Natural killer cell (primary cell): ENCODE measurements around the gene SAC3D1. TPM values are rescaled to one million over a fixed set of nuclear protein-coding genes. Genes with fewer than 3 reads are reported as not detected.

Experiments
- ATAC-seq, 3 donors: fragments of 150-1000 bp in 2 of 3; fragments of 200-7000 bp in 1 of 3; cut with Tn5 transposase; 1 replicate in 1 of 3; 2 replicates in 2 of 3; pipeline ENCODE4 v1.10.0; 2021; ENCODE audit warnings: mild to moderate bottlenecking in 2 of 3, moderate library complexity in 2 of 3
- DNase-seq, 2 donors: peaks; one replicate each; pipeline versions ENCODE4 v3.0.0 to v3.0.0-alpha.2; 2013 to 2021; ENCODE audit warnings: mixed read lengths in 1 of 2
- H3K27ac ChIP-seq: one replicate; pipeline ENCODE4 v1.5.1; 2013; ENCODE audit warnings: mild to moderate bottlenecking, low read length
- H3K27me3 ChIP-seq: one replicate; pipeline ENCODE4 v1.6.1; 2013; ENCODE audit warnings: low read length; ENCODE audit not compliant: control insufficient read depth, insufficient read depth
- H3K36me3 ChIP-seq: one replicate; pipeline ENCODE4 v1.6.1; 2013; ENCODE audit warnings: low read length; ENCODE audit not compliant: control insufficient read depth, insufficient read depth
- H3K4me1 ChIP-seq: one replicate; pipeline ENCODE4 v1.6.1; 2013; ENCODE audit warnings: low read length; ENCODE audit not compliant: control insufficient read depth, insufficient read depth
- H3K4me3 ChIP-seq: one replicate; pipeline ENCODE4 v1.5.1; 2013; ENCODE audit warnings: low read length
- H3K9me3 ChIP-seq: one replicate; pipeline ENCODE4 v1.6.1; 2013; ENCODE audit warnings: low read length; ENCODE audit not compliant: control insufficient read depth, insufficient read depth
- H3K27ac Mint-ChIP-seq, 2 donors: one replicate each; pipeline ENCODE4 v1.8.0; 2022; ENCODE audit warnings: mild to moderate bottlenecking in 2 of 2, mixed read lengths in 2 of 2, moderate library complexity in 1 of 2
- H3K27me3 Mint-ChIP-seq, 2 donors: one replicate each; pipeline ENCODE4 v1.8.0; 2022; ENCODE audit warnings: low read depth in 2 of 2, mixed read lengths in 2 of 2
- H3K36me3 Mint-ChIP-seq: one replicate; pipeline ENCODE4 v1.8.0; 2022; ENCODE audit warnings: mixed read lengths
- H3K4me1 Mint-ChIP-seq, 2 donors: one replicate each; pipeline ENCODE4 v1.8.0; 2022; ENCODE audit warnings: mixed read lengths in 2 of 2
- H3K4me3 Mint-ChIP-seq: one replicate; pipeline ENCODE4 v1.8.0; 2022; ENCODE audit warnings: mild to moderate bottlenecking, moderate library complexity, mixed read lengths
- H3K9me3 Mint-ChIP-seq, 2 donors: one replicate each; pipeline ENCODE4 v1.8.0; 2022; ENCODE audit warnings: mixed read lengths in 2 of 2
- WGBS: methylation state at CpG from one replicate; pipeline ENCODE4 v1.1.7; 2013; ENCODE audit warnings: missing lambda C conversion rate; ENCODE audit not compliant: insufficient coverage; 5-methylcytosine and 5-hydroxymethylcytosine counted together
- intact Hi-C: fragments of 100-400 bp; cut with micrococcal nuclease; formaldehyde crosslinking; loops from one replicate; pipeline ENCODE4 v1.14.2; 2022
- total RNA-seq, 4 donors: library from RNA; stranded (reverse); fragments of 120-200 nt in 1 of 4; gene quantifications; one replicate each; pipeline versions ENCODE4 v1.2.3 to v1.2.4, GENCODE V29; 2013 to 2022
- TF ChIP-seq, protein P1 (sequence below): fragments of 200-600 bp; IDR thresholded peaks from one replicate; pipeline ENCODE4 v1.8.0; 2022; ENCODE audit warnings: antibody characterized with exemption

Gene SAC3D1
- total RNA-seq, 3 donors from 2014 or later (not counting 1 experiment from before 2014, with no cell fraction given): 2.0 to 3.5 (median 2.8) TPM

DNA sequence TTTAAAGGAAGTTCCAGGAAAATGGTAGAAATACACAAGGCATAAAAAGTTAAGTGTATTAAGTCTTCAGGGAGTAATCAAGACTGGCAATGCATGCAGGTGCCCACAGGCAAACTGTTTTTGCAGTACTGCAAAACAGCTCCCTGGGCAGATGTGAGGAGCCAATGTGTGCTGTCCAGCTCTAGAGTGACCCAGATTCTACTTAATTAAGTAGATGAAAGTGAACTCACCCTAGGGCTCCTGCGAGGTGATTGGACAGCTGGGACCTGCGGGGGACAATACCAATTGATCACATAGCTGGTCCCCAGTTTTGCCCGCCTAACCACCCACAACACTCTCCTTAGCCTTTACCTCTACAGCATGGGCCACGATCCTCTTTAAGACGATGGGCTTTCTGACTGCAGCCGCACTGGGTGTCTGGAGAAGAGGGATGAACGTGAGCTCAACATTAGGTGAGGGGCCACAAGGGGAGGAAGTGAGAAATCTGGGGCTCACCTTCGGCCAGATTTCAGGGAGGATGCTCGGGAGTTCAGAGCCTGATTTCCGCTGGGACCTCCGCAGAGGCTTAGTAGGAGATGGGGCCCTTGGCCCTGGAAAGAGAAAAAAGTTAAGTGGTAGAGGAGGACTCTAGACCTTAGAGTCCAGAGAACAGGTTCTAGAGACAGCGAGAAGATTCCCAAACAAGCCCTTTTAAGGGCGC, 42.3 kb downstream of the SAC3D1 start:
- Histone ChIP-seq H3K4me3 (peak overlapping the region; percentile 81), H3K4me1 (peaks cover 16% of the 10 kb centered on the region), H3K27me3 (no peaks in the 10 kb centered on the region), H3K36me3 (peaks cover 23% of the 10 kb centered on the region), H3K27ac (peak overlapping the region; percentile 96), H3K9me3 (no peaks in the 10 kb centered on the region)
- Mint-ChIP-seq H3K4me1 (peaks cover 27 to 31% of the 10 kb centered on the region in 2 donors), H3K27me3 (no peaks in the 10 kb centered on the region), H3K27ac (peak overlapping the region; percentile 98 to 100), H3K4me3 (peak overlapping the region; percentile 94), H3K36me3 (no peaks in the 10 kb centered on the region), H3K9me3 (no peaks in the 10 kb centered on the region)
- DNase-seq (no peak), ATAC-seq (no peak)
- TF ChIP-seq, protein P1, sequence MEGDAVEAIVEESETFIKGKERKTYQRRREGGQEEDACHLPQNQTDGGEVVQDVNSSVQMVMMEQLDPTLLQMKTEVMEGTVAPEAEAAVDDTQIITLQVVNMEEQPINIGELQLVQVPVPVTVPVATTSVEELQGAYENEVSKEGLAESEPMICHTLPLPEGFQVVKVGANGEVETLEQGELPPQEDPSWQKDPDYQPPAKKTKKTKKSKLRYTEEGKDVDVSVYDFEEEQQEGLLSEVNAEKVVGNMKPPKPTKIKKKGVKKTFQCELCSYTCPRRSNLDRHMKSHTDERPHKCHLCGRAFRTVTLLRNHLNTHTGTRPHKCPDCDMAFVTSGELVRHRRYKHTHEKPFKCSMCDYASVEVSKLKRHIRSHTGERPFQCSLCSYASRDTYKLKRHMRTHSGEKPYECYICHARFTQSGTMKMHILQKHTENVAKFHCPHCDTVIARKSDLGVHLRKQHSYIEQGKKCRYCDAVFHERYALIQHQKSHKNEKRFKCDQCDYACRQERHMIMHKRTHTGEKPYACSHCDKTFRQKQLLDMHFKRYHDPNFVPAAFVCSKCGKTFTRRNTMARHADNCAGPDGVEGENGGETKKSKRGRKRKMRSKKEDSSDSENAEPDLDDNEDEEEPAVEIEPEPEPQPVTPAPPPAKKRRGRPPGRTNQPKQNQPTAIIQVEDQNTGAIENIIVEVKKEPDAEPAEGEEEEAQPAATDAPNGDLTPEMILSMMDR: no peak
- WGBS: 9% methylated on average over 13 of the region's 13 CpGs
- intact Hi-C loops: loop anchor here (10.0 kb wide), 1 partner anchor 1262 kb away; the partner anchor contains the start of genes B4GAT1 and BRMS1

DNA sequence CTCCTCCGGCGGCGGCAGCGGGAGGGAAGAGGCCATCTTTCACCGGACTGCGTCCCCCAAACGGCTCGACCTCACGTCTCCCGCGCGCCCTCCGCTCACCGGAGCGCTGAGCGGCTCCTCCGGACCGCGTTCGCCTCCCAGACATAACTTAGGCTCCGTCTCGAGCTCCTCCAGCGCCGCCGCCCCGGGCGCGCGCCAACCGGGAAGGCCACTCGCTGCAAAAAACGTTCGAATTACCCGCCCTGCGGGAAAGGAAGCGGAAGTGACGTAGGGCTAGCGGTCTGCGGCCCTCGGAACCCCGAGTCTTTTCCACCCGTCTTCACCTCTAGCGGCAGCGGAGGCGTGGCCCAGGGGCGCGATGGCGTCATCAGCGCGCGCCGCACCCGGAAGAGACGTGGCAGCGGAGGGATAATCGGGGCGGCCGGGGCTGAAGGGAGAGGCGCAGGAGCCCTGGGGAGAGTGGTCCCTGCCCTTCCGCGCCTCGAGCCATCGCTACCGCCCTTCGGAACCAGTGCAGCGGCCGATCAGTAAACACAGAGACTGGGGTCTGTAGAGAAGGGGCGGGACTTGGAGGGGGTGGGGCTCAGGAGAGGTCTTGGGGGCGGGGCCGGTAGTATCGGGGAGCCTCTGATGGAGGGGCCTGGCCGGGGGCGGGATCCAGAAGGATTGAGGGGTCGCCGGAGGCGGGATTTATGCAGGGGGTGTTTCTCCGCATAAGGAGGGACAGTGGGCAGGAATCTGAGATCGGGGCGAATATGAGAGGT, 43.0 kb downstream of the SAC3D1 start, which contains the start of the genes CDCA5 and ZFPL1:
Gene CDCA5, minus strand, starts transcription at position 207 of the 764 bp plus-strand sequence. Its CDS starts 62 bp downstream, at position 145.
Gene ZFPL1, plus strand, starts transcription at position 389 of the 764 bp plus-strand sequence. CDS start 477 bp downstream, outside the sequence.
- peaks cover 16% of the 10 kb centered on the region for H3K4me1 ChIP-seq
- WGBS: under 1% methylated on average over 79 of the region's 79 CpGs

DNA sequence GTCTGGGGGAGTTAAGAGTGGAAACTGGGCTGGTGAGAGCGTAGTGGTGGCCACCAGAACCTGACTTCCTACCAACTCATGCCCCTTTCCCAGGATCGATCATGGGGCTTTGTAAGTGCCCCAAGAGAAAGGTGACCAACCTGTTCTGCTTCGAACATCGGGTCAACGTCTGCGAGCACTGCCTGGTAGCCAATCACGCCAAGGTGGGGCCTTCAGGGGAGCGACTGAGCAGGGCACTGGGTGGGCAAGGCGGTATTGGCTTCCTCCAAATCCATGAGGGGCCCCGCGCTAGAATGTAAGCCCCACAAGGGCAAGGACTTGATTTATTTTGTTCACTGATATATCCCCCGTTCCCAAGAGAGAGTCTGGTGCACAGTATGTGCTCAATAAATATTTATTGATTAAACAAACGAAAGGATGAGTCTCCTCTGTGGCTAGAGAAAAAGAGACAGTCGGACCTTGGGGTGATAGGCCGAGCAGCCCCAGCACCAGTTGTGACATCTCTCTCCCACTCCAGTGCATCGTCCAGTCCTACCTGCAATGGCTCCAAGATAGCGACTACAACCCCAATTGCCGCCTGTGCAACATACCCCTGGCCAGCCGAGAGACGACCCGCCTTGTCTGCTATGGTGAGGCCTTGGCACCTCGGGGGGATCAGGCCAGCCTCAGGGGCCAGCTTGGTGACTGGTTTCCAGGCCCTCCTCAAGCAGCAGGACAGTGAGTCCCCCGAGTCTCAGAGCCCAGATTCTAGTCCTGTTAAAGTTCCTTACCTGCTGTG, 43.8 kb downstream of the SAC3D1 start:
- peak overlapping the region; percentile 96 for H3K27ac ChIP-seq
- intact Hi-C loops: loop anchor here (1.0 to 10.0 kb wide), 4 partner anchors 12 to 1260 kb away; partner anchors contain the start of genes B4GAT1, BRMS1, FAU and MRPL49
- Mint-ChIP-seq H3K4me1 (peaks cover 27 to 31% of the 10 kb centered on the region in 2 donors), H3K9me3 (no peaks in the 10 kb centered on the region), H3K4me3 (peak overlapping the region; percentile 94), H3K27ac (peak overlapping the region; percentile 98 to 100), H3K36me3 (peaks cover 7% of the 10 kb centered on the region), H3K27me3 (no peaks in the 10 kb centered on the region)
- TF ChIP-seq, protein P1: no peak
- peak overlapping the region; percentile 81 for H3K4me3 ChIP-seq
- H3K4me1 ChIP-seq: peaks cover 16% of the 10 kb centered on the region
- WGBS: 54% methylated on average over 23 of the region's 23 CpGs
- peaks cover 36% of the 10 kb centered on the region for H3K36me3 ChIP-seq
- H3K27me3 ChIP-seq: no peaks in the 10 kb centered on the region
- DNase-seq (no peak), ATAC-seq (peak in 1 of 3 donors; percentile 15)
- no peaks in the 10 kb centered on the region for H3K9me3 ChIP-seq

More for the DNA sequence above, 43.0 kb downstream of the SAC3D1 start, which contains the start of the genes CDCA5 and ZFPL1:
- Mint-ChIP-seq H3K36me3 (peaks cover 6% of the 10 kb centered on the region), H3K27me3 (no peaks in the 10 kb centered on the region), H3K27ac (peak within 1 kb of the TSS; percentile 98 to 100), H3K4me3 (peak within 1 kb of the TSS; percentile 94), H3K9me3 (no peaks in the 10 kb centered on the region), H3K4me1 (peaks cover 27 to 31% of the 10 kb centered on the region in 2 donors)
- ATAC-seq: peak; percentile 90 to 93 (median 92)
- peaks cover 29% of the 10 kb centered on the region for H3K36me3 ChIP-seq
- H3K4me3 ChIP-seq: peak within 1 kb of the TSS; percentile 81
- TF ChIP-seq, protein P1: no peak
- peak; percentile 98 to 99 for DNase-seq
- intact Hi-C loops: loop anchor here (1.0 to 10.0 kb wide), 4 partner anchors 12 to 1261 kb away; partner anchors contain the start of genes B4GAT1, BRMS1, FAU and MRPL49
- H3K27me3 ChIP-seq: no peaks in the 10 kb centered on the region
- no peaks in the 10 kb centered on the region for H3K9me3 ChIP-seq
- H3K27ac ChIP-seq: peak within 1 kb of the TSS; percentile 96
